Measurements from ENCODE around the gene KCTD2. TPM values are rescaled to one million over a fixed set of nuclear protein-coding genes. Genes with fewer than 3 reads are reported as not detected.
A peak's percentile ranks its signal among the peaks of the same experiment; 100 is the strongest.

Gene KCTD2
- polyA plus RNA-seq, 1 of the 3 experiments (the other 2 are of a cell fraction): 27.5 TPM

DNA sequence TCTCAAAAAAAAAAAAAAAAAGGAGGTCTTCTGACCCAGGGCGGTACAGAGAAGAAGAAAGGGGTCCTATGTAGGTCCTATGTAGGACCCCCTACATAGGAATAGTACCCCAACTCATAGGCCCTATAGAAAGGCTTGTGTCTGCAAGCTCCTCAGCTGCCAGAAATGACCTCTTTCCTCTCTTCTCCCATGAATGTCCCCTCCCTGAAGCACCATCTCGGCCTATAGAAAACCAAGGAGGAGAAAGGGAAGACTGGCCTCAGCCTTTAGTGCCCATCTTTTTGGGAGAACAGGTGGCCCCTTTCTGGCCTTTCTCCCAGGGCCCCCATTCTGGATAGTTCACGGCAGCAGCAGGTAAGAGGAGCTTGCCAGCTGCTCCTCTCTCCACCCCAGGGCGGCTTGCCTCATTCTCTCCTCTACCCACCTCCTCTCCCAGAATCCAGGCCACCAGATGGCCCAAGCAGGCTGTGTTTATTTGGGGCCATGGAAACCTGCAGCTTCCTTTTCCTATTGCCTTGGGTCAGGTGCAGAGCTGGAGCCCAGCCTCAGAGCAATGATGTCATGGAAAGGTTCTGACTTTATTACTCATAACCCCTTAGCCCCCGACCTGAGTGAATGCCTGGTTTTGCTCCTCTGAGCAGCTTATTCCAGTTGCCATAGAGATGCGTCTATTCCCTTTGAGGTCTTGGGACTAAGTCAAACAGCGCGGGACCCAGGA, 36.2 kb upstream of the KCTD2 start:
- TF ChIP-seq FOXJ3 (CRISPR knock-in tag; IDR thresholded peaks at IDR 0.05) (peak; percentile 42; the same call in 1 of the 2 replicates), SMC3 (IDR thresholded peaks at IDR 0.05; ENCODE audit: low read depth, low read length) (peak; percentile 25; the same call in 1 of the 2 replicates), RCOR1 (IDR thresholded peaks at IDR 0.05; ENCODE audit: low read length) (peak; percentile 8; the same call in 1 of the 2 replicates), FOXM1 (IDR thresholded peaks at IDR 0.05; ENCODE audit: low read depth) (no peak), MXI1 (IDR thresholded peaks at IDR 0.05; ENCODE audit: low read depth, low read length) (peak; percentile 66; the same call in 1 of the 2 replicates), TEAD4 (IDR thresholded peaks at IDR 0.05; ENCODE audit: borderline replicate concordance, insufficient read depth) (no peak), CHD2 (IDR thresholded peaks at IDR 0.05; ENCODE audit: low read length, partially characterized antibody) (peak; percentile 76), JUND (IDR thresholded peaks at IDR 0.05) (no peak), FOSL2 (IDR thresholded peaks at IDR 0.05; ENCODE audit: borderline replicate concordance, low read depth) (peak; percentile 12), RAD21 (IDR thresholded peaks at IDR 0.05; ENCODE audit: low read length) (peak; percentile 54), EP300 (IDR thresholded peaks at IDR 0.05; ENCODE audit: borderline replicate concordance in 1 of 2, low read depth in 1 of 2, low read length in 1 of 2) (peak in 1 of 2 experiments; percentile 69; a peak in 1 of 4 replicates)
- TF ChIP-seq, protein P1, sequence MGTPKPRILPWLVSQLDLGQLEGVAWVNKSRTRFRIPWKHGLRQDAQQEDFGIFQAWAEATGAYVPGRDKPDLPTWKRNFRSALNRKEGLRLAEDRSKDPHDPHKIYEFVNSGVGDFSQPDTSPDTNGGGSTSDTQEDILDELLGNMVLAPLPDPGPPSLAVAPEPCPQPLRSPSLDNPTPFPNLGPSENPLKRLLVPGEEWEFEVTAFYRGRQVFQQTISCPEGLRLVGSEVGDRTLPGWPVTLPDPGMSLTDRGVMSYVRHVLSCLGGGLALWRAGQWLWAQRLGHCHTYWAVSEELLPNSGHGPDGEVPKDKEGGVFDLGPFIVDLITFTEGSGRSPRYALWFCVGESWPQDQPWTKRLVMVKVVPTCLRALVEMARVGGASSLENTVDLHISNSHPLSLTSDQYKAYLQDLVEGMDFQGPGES (IDR thresholded peaks at IDR 0.05; ENCODE audit: low read depth, low read length): no peak
- TF ChIP-seq, protein P2, sequence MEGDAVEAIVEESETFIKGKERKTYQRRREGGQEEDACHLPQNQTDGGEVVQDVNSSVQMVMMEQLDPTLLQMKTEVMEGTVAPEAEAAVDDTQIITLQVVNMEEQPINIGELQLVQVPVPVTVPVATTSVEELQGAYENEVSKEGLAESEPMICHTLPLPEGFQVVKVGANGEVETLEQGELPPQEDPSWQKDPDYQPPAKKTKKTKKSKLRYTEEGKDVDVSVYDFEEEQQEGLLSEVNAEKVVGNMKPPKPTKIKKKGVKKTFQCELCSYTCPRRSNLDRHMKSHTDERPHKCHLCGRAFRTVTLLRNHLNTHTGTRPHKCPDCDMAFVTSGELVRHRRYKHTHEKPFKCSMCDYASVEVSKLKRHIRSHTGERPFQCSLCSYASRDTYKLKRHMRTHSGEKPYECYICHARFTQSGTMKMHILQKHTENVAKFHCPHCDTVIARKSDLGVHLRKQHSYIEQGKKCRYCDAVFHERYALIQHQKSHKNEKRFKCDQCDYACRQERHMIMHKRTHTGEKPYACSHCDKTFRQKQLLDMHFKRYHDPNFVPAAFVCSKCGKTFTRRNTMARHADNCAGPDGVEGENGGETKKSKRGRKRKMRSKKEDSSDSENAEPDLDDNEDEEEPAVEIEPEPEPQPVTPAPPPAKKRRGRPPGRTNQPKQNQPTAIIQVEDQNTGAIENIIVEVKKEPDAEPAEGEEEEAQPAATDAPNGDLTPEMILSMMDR (IDR thresholded peaks at IDR 0.05): no peak

More for the DNA sequence above, 36.2 kb upstream of the KCTD2 start:
- Histone ChIP-seq H3K36me3 (replicated peaks in 1 of 2; ENCODE audit: control insufficient read depth in 1 of 2, insufficient read depth in 2 of 2, low read length in 1 of 2) (no peaks in the 10 kb centered on the region), H3K4me1 (ENCODE audit: control insufficient read depth in 1 of 2, insufficient read depth in 2 of 2, low read depth in 1 of 2, low read length in 1 of 2) (peaks cover 17 to 26% of the 10 kb centered on the region in 2 experiments; a peak in 3 of 4 replicates), H3F3A (replicated peaks; ENCODE audit: insufficient read depth) (peaks cover 16% of the 10 kb centered on the region), H3K4me3 (ENCODE audit: low read depth in 2 of 2, low read length in 1 of 2) (no peak overlapping the region), H4K20me1 (ENCODE audit: insufficient read depth) (no peaks in the 10 kb centered on the region), H2AFZ (ENCODE audit: low read depth) (peak overlapping the region; percentile 99; the same call in 1 of the 2 replicates), H3K9ac (no peak overlapping the region), H3K27ac (ENCODE audit: low read depth in 2 of 2, low read length in 1 of 2) (peak overlapping the region; percentile 88 to 95), H3K9me2 (no peaks in the 10 kb centered on the region), H3K27me3 (ENCODE audit: insufficient read depth) (no peaks in the 10 kb centered on the region), H3K79me2 (ENCODE audit: insufficient read depth) (peaks cover 31% of the 10 kb centered on the region), H3K9me3 (no peaks in the 10 kb centered on the region), H3K4me2 (no peak overlapping the region)
- CTCF ChIA-PET: interaction anchor here (0.6 to 19.8 kb wide), 24 partner anchors 11 to 334 kb away, joined by 3 to 295 read pairs (median 5); partner anchors contain the start of genes ARMC7, CDR2L, HID1 and NT5C
- peak; percentile 91 for DNase-seq
- POLR2A ChIA-PET: interaction anchor here (0.5 to 6.2 kb wide), 23 partner anchors 9 to 259 kb away, joined by 3 to 197 read pairs (median 5); partner anchors contain the start of genes ARMC7, ATP5PD, CDR2L and HID1
- WGBS (ENCODE audit: low lambda C conversion rate): 57% methylated on average over 8 of the region's 8 CpGs
